Duodenal mucosa (tissue), 2 donors: ENCODE data around the gene CYFIP2.
"Not testable (repeated sequence)": the region's sequence is repeated elsewhere in the genome, so short reads cannot be mapped to it uniquely, and the experiment has no call there.

Source experiments
- H3K27ac ChIP-seq: one replicate; pipeline ENCODE4 v1.7.0; 2013; ENCODE audit warnings: low read depth, low read length
- H3K27me3 ChIP-seq, 2 donors: one replicate each; pipeline ENCODE4 v1.7.0; 2013; ENCODE audit warnings: low read length in 2 of 2, control low read depth in 1 of 2; ENCODE audit not compliant: insufficient read depth in 2 of 2, control insufficient read depth in 1 of 2
- H3K36me3 ChIP-seq, 2 donors: one replicate each; pipeline ENCODE4 v1.7.0; 2013; ENCODE audit warnings: low read length in 2 of 2, control low read depth in 1 of 2; ENCODE audit not compliant: insufficient read depth in 2 of 2, control insufficient read depth in 1 of 2
- H3K4me1 ChIP-seq, 2 donors: one replicate each; pipeline ENCODE4 v1.7.0; 2013; ENCODE audit warnings: low read length in 2 of 2, control low read depth in 1 of 2; ENCODE audit not compliant: insufficient read depth in 2 of 2, control insufficient read depth in 1 of 2
- H3K4me3 ChIP-seq, 2 donors: one replicate each; pipeline ENCODE4 v1.7.0; 2013; ENCODE audit warnings: low read length in 2 of 2, low read depth in 1 of 2
- H3K9ac ChIP-seq, 2 donors: one replicate each; pipeline ENCODE4 v1.7.0; 2013; ENCODE audit warnings: low read length in 2 of 2, low read depth in 1 of 2
- H3K9me3 ChIP-seq, 2 donors: one replicate each; pipeline ENCODE4 v1.7.0; 2013; ENCODE audit warnings: low read length in 2 of 2, control low read depth in 1 of 2; ENCODE audit not compliant: control insufficient read depth in 1 of 2

CYFIP2 gene

DNA sequence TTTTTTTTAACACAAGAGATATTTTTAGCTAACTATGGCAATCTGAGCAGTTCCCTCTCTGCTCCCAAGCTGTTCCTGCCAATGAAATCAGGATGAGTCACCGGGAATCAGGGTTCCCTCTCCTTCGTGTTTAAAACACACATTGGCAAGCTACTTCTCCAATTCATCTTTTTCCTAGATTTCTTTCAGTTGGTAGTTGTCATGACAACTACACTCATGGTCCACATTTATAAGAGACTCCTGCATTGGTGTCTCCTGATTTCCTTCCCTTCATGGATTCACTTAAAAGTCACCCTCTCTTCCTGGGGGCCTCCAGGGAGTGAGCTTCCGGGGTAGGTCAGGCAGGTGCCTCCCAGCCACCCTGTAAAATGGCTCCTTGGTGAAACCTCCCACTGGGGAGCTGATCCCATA is 121.8 kb downstream of the CYFIP2 start:
- Histone ChIP-seq H3K9ac (no peak overlapping the region), H3K4me3 (no peak overlapping the region)

DNA sequence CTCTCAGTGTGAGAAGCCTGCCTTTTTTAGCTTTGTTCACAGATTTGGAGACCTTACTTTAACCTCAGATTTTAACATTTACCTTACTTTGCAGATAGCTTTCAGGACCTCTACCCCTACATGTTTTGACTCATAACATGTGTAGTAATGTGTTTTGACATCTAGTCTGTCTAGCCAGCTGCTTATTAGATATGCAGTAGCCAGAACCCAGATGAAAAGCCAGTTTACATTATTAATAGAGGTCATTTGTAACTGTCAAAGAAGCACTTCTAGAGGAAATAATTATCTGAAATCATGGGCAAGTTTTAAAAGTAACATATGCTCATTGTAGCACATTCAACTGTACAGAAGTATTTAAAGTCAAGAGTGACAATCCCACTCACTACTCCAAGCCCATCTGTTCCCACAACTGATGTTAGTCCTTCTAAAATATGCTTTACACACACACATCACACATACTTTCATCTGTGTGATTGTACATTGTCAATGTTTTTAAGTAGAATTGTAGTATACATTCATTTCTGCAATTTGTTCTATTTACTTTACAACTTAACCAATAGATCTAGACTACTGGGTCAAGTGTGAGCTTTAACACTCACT is 122.3 kb downstream of the CYFIP2 start:
- Histone ChIP-seq H3K4me3 (no peak overlapping the region), H3K9ac (no peak overlapping the region), H3K9me3 (no peaks in the 10 kb centered on the region), H3K36me3 (peaks cover 0 to 19% of the 10 kb centered on the region in 2 donors), H3K27ac (no peak overlapping the region), H3K27me3 (no peaks in the 10 kb centered on the region), H3K4me1 (no peaks in the 10 kb centered on the region)

More for the DNA sequence above, 121.8 kb downstream of the CYFIP2 start:
- Histone ChIP-seq H3K4me1 (no peaks in the 10 kb centered on the region), H3K36me3 (peaks cover 0 to 18% of the 10 kb centered on the region in 2 donors), H3K27me3 (no peaks in the 10 kb centered on the region), H3K27ac (no peak overlapping the region), H3K9me3 (no peaks in the 10 kb centered on the region)

DNA sequence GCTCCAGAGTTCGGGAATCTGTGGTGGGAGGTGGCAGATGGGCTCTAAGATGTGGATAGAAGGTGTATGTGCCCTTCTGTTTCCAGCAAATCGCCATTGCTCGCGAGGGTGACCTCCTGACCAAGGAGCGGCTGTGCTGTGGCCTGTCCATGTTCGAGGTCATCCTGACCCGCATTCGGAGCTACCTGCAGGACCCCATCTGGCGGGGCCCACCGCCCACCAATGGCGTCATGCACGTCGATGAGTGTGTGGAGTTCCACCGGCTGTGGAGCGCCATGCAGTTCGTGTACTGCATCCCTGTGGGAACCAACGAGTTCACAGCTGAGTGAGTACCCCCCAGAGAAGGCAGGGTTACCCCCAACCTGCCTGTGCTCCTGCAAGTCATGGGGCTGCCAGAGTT is 123.2 kb downstream of the CYFIP2 start:
- H3K9ac ChIP-seq: no peak overlapping the region
- no peaks in the 10 kb centered on the region for H3K4me1 ChIP-seq
- no peak overlapping the region for H3K27ac ChIP-seq
- H3K27me3 ChIP-seq: no peaks in the 10 kb centered on the region
- no peaks in the 10 kb centered on the region for H3K9me3 ChIP-seq
- no peak overlapping the region for H3K4me3 ChIP-seq
- H3K36me3 ChIP-seq: peaks cover 0 to 12% of the 10 kb centered on the region in 2 donors

DNA sequence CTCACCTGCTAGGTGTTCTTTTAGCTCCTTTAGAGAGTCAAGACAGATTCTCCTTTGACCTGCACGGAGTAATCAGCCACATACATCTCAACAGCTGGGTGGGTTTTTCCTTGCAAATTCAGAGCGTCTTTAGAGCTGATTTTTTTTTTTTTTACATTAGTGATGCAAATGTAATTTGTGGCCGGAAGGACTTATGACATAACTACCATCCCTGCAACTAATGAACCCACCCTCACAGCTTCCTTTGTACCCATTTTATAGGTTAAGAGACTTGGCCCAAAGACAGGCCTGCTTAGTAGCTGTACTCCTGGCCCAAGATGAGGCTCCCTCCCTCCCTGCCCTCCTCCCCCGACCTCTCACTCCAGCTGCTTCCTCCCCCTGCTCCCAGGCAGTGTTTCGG is 124.2 kb downstream of the CYFIP2 start:
- no peaks in the 10 kb centered on the region for H3K27me3 ChIP-seq
- no peaks in the 10 kb centered on the region for H3K9me3 ChIP-seq
- peaks cover 0 to 9% of the 10 kb centered on the region in 2 donors for H3K36me3 ChIP-seq
- H3K9ac ChIP-seq: no peak overlapping the region
- no peak overlapping the region for H3K4me3 ChIP-seq
- no peak overlapping the region for H3K27ac ChIP-seq
- no peaks in the 10 kb centered on the region for H3K4me1 ChIP-seq

DNA sequence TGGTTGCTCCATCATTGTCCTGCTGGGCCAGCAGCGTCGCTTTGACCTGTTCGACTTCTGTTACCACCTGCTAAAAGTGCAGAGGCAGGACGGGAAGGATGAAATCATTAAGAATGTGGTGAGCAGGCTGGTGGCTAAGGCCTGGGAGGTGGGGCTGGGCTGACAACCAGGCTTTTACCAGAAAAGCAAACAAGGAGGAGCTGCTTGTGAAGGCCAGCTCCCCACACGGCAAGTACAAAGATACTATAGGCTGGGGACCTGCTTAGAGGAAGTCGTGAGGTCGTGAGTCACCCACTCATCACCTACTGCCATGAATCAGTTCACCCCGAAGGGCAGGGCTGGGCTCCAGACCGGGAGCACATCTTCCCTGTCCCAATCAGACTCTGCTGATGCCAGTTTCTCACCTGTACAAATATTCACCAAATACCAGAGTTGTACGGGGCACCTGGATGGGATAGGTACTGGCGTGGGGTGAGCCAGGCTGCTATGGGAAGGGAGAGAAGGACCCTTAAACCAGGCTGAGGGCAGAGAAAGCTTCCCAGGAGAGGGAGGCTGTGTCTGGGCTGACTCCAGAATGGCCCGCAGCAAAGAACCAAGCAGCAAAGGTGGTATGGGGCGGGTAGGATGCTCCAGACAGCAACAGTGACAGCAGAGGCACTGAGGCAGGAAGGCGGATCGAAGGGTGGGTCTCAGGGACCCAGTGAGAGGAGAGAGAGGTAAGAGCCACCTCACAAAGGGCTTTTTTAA is 124.8 kb downstream of the CYFIP2 start:
- Histone ChIP-seq H3K27me3 (no peaks in the 10 kb centered on the region), H3K9me3 (no peaks in the 10 kb centered on the region), H3K9ac (no peak overlapping the region), H3K4me1 (no peaks in the 10 kb centered on the region), H3K27ac (no peak overlapping the region), H3K36me3 (peaks cover 0 to 9% of the 10 kb centered on the region in 2 donors), H3K4me3 (no peak overlapping the region)

DNA sequence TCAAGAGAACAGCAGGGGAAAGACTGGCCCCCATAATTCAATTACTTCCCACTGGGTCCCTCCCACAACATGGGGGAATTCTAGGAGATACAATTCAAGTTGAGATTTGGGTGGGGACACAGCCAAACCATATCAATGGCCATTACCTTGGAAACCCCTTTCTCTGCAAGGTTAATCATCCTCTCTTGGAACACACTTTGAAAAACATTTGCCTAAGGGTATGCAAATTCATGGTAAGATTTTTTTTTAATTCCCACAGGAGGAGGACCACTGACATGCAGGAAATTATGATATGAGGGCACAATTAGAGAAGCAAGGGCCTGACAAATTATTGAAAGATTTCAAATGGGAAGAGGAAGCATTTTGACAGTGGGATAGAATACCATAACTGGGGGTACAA is 132.4 kb downstream of the CYFIP2 start:
- Histone ChIP-seq H3K27me3 (no peaks in the 10 kb centered on the region), H3K4me1 (no peaks in the 10 kb centered on the region), H3K9me3 (no peaks in the 10 kb centered on the region), H3K9ac (no peak overlapping the region), H3K4me3 (no peak overlapping the region), H3K27ac (no peak overlapping the region), H3K36me3 (no peaks in the 10 kb centered on the region)

DNA sequence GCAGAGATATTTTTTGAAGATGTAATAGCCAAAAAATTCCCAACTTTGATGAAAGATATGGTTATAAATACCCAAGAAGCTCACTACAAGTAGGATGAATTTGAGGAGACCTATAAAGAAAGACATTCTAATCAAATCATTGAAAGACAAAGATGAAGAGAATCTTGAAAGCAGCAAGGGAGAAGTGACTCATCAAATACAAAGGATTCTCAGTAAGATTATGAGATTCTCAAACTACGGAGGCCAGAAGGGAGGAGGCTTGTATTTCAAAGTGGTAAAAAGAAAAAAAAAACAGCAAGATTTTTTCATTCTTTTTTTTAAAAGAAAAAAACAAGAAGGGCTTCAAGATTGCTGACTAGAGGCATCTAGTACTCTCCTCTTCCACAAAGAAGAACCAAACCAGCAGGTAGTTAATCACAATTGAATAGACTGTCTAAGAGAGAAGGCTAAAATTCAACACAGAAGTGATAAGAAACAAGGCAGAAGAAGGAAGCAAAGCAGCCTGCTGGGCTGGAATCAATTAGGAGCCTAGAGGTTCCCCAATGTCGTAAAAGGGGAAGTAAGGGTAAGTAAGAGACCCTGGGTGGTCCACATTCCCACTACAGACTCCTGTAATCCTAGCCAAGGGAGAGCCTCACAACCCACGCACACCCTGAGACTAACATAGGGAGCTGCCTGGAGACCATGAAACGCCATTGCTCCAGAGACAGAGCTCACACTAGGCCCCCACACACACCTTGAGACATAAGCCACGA is 135.0 kb downstream of the CYFIP2 start:
- Histone ChIP-seq H3K4me1 (no peaks in the 10 kb centered on the region), H3K9ac (no peak overlapping the region), H3K36me3 (no peaks in the 10 kb centered on the region), H3K9me3 (no peaks in the 10 kb centered on the region), H3K27ac (no peak overlapping the region), H3K27me3 (no peaks in the 10 kb centered on the region), H3K4me3 (no peak overlapping the region)

DNA sequence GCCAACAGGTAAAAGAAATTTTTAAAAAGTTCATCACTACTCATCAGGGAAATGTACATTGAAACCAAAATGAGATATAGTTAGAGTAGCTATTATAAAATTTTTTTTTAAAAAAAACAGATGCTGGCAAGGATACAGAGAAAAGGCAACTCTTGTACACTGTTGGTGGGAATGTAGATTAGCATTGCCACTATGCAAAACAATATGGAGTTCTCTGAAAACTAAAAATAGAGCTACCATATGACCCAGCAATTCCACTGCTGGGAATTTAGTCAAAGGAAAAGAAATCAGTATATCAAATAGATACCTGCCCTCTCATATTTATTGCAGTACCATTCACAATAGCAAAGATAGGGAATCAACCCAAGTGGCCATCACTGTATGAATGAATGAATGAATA is 149.9 kb downstream of the CYFIP2 start:
- no peak overlapping the region for H3K9ac ChIP-seq
- no peaks in the 10 kb centered on the region for H3K9me3 ChIP-seq
- H3K4me3 ChIP-seq: no peak overlapping the region
- no peak overlapping the region for H3K27ac ChIP-seq
- no peaks in the 10 kb centered on the region for H3K4me1 ChIP-seq
- no peaks in the 10 kb centered on the region for H3K36me3 ChIP-seq
- H3K27me3 ChIP-seq: no peaks in the 10 kb centered on the region

DNA sequence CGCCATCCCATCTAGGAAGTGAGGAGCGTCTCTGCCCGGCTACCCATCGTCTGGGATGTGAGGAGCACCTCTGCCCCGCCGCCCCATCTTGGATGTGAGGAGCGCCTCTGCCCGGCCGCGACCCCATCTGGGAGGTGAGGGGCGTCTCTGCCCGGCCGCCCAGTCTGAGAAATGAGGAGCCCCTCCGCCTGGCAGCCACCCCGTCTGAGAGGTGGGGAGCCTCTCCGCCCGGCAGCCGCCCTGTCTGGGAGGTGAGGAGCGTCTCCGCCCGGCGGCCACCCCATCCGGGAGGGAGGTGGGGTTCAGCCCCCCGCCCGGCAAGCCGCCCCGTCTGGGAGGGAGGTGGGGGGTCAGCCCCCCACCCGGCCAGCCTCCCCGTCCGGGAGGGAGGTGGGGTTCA is 153.6 kb downstream of the CYFIP2 start:
- not testable (repeated sequence) for H3K36me3 ChIP-seq, H3K27ac ChIP-seq, H3K4me1 ChIP-seq, H3K4me3 ChIP-seq, H3K9ac ChIP-seq, H3K27me3 ChIP-seq, H3K9me3 ChIP-seq

DNA sequence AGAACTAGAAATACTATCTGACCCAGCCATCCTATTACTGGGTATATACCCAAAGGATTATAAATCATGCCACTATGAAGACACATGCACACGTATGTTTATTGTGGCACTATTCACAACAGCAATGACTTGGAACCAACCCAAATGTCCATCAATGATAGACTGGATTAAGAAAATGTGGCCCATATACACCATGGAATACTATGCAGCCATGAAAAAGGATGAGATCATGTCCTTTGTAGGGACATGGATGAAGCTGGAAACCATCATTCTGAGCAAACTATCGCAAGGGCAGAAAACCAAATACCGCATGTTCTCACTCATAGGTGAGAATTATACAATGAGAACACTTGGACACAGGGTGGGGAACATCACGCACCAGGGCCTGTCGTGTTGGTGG is 164.0 kb downstream of the CYFIP2 start:
- H3K27ac ChIP-seq, H3K27me3 ChIP-seq, H3K4me1 ChIP-seq, H3K9ac ChIP-seq, H3K9me3 ChIP-seq, H3K4me3 ChIP-seq, H3K36me3 ChIP-seq: not testable (repeated sequence)
